ENCODE data around the gene CTNNA2.

CTNNA2 gene

DNA sequence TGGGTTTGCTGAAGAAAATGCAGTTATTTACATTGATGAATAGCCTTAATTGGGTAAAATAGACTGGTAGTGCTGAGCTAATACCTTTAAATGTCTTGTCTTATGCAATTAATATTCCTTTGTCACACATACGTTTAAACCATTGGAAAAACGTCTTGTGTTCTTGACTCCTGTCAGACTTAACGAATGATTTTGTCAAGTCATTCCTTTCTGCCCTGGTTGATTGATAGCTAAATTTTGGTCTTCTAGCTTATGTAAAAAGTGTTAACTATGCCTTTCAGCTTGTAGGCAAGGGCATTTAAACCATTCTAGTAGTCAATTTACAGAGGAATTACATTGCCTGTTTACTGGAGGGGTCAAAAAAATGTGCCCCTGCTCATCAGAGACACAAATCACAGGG, 897.5 kb downstream of the CTNNA2 start:
- no peak for DNase-seq (ENCODE audit: extremely low read depth, low read depth)
- TF ChIP-seq, protein P1, sequence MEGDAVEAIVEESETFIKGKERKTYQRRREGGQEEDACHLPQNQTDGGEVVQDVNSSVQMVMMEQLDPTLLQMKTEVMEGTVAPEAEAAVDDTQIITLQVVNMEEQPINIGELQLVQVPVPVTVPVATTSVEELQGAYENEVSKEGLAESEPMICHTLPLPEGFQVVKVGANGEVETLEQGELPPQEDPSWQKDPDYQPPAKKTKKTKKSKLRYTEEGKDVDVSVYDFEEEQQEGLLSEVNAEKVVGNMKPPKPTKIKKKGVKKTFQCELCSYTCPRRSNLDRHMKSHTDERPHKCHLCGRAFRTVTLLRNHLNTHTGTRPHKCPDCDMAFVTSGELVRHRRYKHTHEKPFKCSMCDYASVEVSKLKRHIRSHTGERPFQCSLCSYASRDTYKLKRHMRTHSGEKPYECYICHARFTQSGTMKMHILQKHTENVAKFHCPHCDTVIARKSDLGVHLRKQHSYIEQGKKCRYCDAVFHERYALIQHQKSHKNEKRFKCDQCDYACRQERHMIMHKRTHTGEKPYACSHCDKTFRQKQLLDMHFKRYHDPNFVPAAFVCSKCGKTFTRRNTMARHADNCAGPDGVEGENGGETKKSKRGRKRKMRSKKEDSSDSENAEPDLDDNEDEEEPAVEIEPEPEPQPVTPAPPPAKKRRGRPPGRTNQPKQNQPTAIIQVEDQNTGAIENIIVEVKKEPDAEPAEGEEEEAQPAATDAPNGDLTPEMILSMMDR (IDR thresholded peaks at IDR 0.05; ENCODE audit: low read depth, low read length) = no peak

DNA sequence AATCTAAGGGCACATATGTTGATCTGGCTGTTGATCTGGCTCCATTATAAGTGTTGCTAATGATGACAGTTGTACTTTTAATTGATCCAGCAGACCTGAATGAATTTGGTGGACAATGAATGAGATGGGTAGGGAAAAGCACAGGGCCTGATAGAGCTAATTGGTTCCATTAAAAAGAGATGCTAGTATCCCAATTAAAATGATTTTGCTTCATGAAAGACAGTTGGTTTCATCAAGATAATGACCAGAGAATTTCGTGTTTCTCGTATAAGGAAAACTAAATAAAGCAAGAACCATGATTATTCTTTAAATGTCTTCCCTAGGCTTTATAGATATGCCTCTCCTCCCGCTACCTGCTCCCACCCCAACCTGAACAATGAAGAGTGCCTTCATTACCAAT, 900.3 kb downstream of the CTNNA2 start:
- TF ChIP-seq, protein P1 (IDR thresholded peaks at IDR 0.05; ENCODE audit: low read depth, low read length) = no peak
- DNase-seq (ENCODE audit: extremely low read depth, low read depth) = no peak

DNA sequence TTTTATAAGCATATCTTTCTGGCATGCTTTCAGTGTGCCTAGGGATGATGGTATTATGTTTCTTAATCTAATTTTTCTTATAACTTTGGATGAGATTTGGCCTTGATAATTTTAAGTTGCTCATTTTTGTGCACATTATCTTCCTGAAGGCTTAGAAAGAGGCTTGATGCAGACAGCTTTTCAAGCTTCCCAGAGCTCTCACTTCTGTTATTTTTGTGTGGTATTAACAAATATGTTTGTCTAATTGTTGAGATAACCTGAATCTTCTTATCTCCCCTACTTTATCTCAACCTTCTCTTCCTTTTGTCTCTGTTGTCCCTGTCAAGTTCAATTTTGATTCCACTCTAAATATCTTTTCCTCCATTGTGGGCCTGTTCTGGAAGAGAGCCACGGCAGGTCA, 904.9 kb downstream of the CTNNA2 start:
- DNase-seq (ENCODE audit: extremely low read depth, low read depth) = no peak
- TF ChIP-seq, protein P1 (IDR thresholded peaks at IDR 0.05; ENCODE audit: low read depth, low read length) = no peak

DNA sequence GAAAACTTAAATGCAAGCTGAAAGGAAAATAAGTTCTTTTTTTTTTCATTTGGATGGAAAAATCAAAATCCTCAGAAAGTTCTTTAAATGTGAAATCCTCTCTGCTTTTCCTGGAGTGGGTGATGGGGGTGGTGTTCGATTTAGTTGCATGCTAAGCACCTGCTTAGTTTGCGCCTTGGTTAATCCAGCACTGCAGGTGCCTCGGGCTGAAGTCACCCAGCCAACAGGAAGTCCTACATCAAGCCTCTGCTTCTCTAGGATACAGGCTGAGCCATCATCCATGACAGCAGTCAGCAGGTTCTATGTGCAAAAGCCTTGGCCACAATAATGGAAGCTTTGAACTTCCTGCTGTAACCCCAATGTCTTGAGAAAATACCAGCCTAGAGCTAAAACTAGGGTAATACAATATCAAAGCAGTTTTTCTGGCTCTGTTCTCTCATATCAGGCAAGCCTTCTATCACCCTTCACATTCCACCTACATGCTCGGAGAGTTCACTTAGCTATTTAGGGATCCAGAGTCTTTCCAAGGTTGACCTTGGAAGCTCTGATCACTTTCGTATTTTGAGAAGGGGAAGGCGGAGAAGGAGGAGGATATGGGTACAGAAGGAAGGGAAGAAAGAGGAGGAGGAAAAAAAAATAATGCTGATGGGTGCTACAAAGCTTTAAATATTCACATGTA, 907.8 kb downstream of the CTNNA2 start:
- no peak for DNase-seq (ENCODE audit: extremely low read depth, low read depth)
- TF ChIP-seq, protein P1 (IDR thresholded peaks at IDR 0.05; ENCODE audit: low read depth, low read length) = no peak

DNA sequence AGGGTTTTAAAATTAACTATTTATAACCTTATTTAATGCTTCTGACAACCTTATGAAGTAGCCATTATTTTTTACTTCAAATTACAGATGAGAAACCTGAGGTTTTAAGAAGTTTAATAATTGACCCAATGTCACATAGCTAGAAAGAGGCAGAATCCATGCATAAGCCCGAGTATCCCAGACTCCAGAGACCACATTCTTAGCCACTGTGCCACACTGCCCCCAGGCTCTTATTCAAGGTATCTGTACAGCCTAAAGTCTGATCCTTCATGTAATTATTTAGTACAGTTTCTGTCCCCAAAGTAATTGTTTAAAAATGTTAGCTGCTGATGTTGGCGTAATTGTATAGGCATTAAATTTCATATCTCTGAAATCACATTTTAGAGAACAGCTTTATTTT, 916.4 kb downstream of the CTNNA2 start:
- TF ChIP-seq, protein P1 (IDR thresholded peaks at IDR 0.05; ENCODE audit: low read depth, low read length) = no peak
- DNase-seq (ENCODE audit: extremely low read depth, low read depth) = no peak

DNA sequence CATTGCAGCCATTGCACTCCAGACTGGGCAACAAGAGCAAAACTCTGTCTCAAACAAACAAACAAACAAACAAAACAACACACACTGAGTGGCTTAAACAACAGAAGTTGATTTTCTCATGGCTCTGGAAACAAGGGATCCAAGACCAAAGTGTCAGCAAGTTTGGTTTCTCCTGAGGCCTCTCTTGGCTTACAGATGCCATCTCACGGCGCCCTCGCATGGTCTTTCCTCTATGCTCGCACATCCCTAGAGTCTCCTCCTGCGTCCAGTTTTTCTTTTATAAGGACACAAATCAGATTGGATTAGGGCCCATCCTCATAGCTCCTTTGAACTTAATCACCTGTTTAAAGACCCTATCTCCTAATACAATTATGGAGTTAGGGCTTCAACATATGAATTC, 925.1 kb downstream of the CTNNA2 start:
- DNase-seq (ENCODE audit: extremely low read depth, low read depth) = no peak
- TF ChIP-seq, protein P1 (IDR thresholded peaks at IDR 0.05; ENCODE audit: low read depth, low read length) = no peak

DNA sequence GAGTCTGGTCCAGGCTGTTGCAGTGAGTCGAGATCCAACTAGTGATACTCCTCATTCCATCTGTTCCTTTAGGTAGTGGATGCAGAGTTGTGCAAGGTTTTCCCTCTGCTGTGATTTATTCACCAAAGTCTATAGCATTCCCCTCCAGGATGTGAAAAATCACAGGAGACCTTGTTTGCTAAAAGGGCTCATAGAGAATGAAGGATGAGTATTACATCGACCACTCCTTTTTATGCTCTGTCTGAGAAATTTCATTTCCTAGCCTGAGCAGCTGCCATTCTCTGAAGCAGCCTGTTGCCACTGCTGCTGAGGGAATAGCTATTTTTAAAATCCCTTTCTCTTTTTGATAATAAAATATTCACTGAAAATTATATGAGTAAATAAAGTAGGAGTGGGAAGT, 925.8 kb downstream of the CTNNA2 start:
- DNase-seq (ENCODE audit: extremely low read depth, low read depth) = no peak

More for the DNA sequence above, 925.8 kb downstream of the CTNNA2 start:
- TF ChIP-seq, protein P1 (IDR thresholded peaks at IDR 0.05; ENCODE audit: low read depth, low read length) = no peak
